Prostate gland (tissue), 2 donors: ENCODE data around the gene PCTP.

Experiments used
- POLR2AphosphoS5 ChIP-seq: sonication (generic); formaldehyde crosslinking; IDR thresholded peaks from one replicate; pipeline ENCODE4 v1.6.1; 2017; ENCODE audit warnings: antibody characterized with exemption
- TF ChIP-seq, protein P1 (sequence below), 4 experiments: fragments of 200-600 bp in 2 of 4; fragments of 450-650 bp in 2 of 4; sonication (generic) in 2 of 4; IDR thresholded peaks; 1 replicate in 3 of 4; 2 replicates in 1 of 4; pipeline ENCODE4 v1.5.1; 2016 to 2019; ENCODE audit warnings: antibody characterized with exemption in 4 of 4, mild to moderate bottlenecking in 2 of 4, moderate library complexity in 2 of 4

GRCh38 chr17:55702150-55702549, 48.7 kb upstream of the PCTP start:
- no peak for TF ChIP-seq POLR2AphosphoS5
- TF ChIP-seq, protein P1, sequence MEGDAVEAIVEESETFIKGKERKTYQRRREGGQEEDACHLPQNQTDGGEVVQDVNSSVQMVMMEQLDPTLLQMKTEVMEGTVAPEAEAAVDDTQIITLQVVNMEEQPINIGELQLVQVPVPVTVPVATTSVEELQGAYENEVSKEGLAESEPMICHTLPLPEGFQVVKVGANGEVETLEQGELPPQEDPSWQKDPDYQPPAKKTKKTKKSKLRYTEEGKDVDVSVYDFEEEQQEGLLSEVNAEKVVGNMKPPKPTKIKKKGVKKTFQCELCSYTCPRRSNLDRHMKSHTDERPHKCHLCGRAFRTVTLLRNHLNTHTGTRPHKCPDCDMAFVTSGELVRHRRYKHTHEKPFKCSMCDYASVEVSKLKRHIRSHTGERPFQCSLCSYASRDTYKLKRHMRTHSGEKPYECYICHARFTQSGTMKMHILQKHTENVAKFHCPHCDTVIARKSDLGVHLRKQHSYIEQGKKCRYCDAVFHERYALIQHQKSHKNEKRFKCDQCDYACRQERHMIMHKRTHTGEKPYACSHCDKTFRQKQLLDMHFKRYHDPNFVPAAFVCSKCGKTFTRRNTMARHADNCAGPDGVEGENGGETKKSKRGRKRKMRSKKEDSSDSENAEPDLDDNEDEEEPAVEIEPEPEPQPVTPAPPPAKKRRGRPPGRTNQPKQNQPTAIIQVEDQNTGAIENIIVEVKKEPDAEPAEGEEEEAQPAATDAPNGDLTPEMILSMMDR (IDR thresholded peaks at IDR 0.05) = no peak
